Measurements from ENCODE around the gene SNX14. TPM values are rescaled to one million over a fixed set of nuclear protein-coding genes. Genes with fewer than 3 reads are reported as not detected.

SNX14 gene
- total and polyA plus RNA-seq, 4 donors = 118 to 235 (median 125) TPM

- no peaks in the 10 kb centered on the region for H3K4me1 ChIP-seq (ENCODE audit: control insufficient read depth, insufficient read depth, low read length)
- no peak overlapping the region for H3K27ac ChIP-seq (ENCODE audit: low read depth, low read length)
- 58% methylated on average over 4 of the region's 5 CpGs for WGBS (ENCODE audit: insufficient coverage)
- H3K36me3 ChIP-seq (ENCODE audit: control insufficient read depth, insufficient read depth, low read length) = no peaks in the 10 kb centered on the region
- H3K4me3 ChIP-seq (ENCODE audit: low read depth, low read length) = no peak overlapping the region
- H3K27me3 ChIP-seq (ENCODE audit: control insufficient read depth, insufficient read depth, low read length) = no peaks in the 10 kb centered on the region
- H3K9me3 ChIP-seq (ENCODE audit: control insufficient read depth, insufficient read depth, low read length) = no peaks in the 10 kb centered on the region
- DNase-seq (ENCODE audit: low read depth in 4 of 6, low spot score in 6 of 6) = peak in 4 of 6 donors; percentile 11 to 75 (median 45)
Measured at GRCh38 chr6:85484948-85485347, 108.7 kb downstream of the SNX14 start.

GRCh38 chr6:85483846-85484245 lies 109.8 kb downstream of the SNX14 start:
- Histone ChIP-seq H3K27ac (ENCODE audit: low read depth, low read length) (no peak overlapping the region), H3K4me1 (ENCODE audit: control insufficient read depth, insufficient read depth, low read length) (no peaks in the 10 kb centered on the region), H3K27me3 (ENCODE audit: control insufficient read depth, insufficient read depth, low read length) (no peaks in the 10 kb centered on the region), H3K36me3 (ENCODE audit: control insufficient read depth, insufficient read depth, low read length) (no peaks in the 10 kb centered on the region), H3K4me3 (ENCODE audit: low read depth, low read length) (no peak overlapping the region), H3K9me3 (ENCODE audit: control insufficient read depth, insufficient read depth, low read length) (no peaks in the 10 kb centered on the region)
- 87% methylated on average over 3 of the region's 4 CpGs for WGBS (ENCODE audit: insufficient coverage)
- DNase-seq (ENCODE audit: low read depth in 4 of 6, low spot score in 6 of 6) = no peak

GRCh38 chr6:85482905-85483700 lies 110.6 kb downstream of the SNX14 start:
- H3K27me3 ChIP-seq (ENCODE audit: control insufficient read depth, insufficient read depth, low read length) = no peaks in the 10 kb centered on the region
- no peak overlapping the region for H3K27ac ChIP-seq (ENCODE audit: low read depth, low read length)
- 17% methylated on average over 5 of the region's 10 CpGs for WGBS (ENCODE audit: insufficient coverage)
- no peak overlapping the region for H3K4me3 ChIP-seq (ENCODE audit: low read depth, low read length)
- H3K4me1 ChIP-seq (ENCODE audit: control insufficient read depth, insufficient read depth, low read length) = no peaks in the 10 kb centered on the region
- peak in 4 of 6 donors; percentile 32 to 81 (median 62) for DNase-seq (ENCODE audit: low read depth in 4 of 6, low spot score in 6 of 6)
- no peaks in the 10 kb centered on the region for H3K36me3 ChIP-seq (ENCODE audit: control insufficient read depth, insufficient read depth, low read length)
- no peaks in the 10 kb centered on the region for H3K9me3 ChIP-seq (ENCODE audit: control insufficient read depth, insufficient read depth, low read length)

GRCh38 chr6:85482206-85482904 lies 111.3 kb downstream of the SNX14 start:
- no peak overlapping the region for H3K27ac ChIP-seq (ENCODE audit: low read depth, low read length)
- H3K36me3 ChIP-seq (ENCODE audit: control insufficient read depth, insufficient read depth, low read length) = no peaks in the 10 kb centered on the region
- no peaks in the 10 kb centered on the region for H3K27me3 ChIP-seq (ENCODE audit: control insufficient read depth, insufficient read depth, low read length)
- DNase-seq (ENCODE audit: low read depth in 4 of 6, low spot score in 6 of 6) = no peak
- WGBS (ENCODE audit: insufficient coverage) = 89% methylated on average over 8 of the region's 8 CpGs
- H3K4me1 ChIP-seq (ENCODE audit: control insufficient read depth, insufficient read depth, low read length) = no peaks in the 10 kb centered on the region
- H3K9me3 ChIP-seq (ENCODE audit: control insufficient read depth, insufficient read depth, low read length) = no peaks in the 10 kb centered on the region
- no peak overlapping the region for H3K4me3 ChIP-seq (ENCODE audit: low read depth, low read length)

DNA sequence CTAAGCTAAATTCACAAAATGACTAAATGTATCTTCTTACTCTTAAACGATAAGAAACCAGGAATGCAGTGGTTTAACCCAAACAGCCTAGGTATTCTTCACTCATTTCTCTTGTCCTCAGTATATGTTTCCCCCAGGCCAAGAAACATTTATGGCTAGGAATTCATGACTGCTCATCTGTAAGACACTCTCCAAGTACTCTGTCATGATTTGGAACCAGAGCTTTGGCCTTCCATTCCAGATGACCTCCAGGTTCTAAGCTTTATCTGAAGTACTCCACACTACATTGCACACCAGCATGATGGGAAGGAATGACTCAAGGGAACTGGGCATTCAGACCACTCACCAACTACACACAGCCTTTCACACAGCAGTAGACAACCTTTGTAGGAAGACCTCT lies 114.5 kb downstream of the SNX14 start:
- peaks cover 4% of the 10 kb centered on the region for H3K9me3 ChIP-seq (ENCODE audit: control insufficient read depth, insufficient read depth, low read length)
- H3K27me3 ChIP-seq (ENCODE audit: control insufficient read depth, insufficient read depth, low read length) = no peaks in the 10 kb centered on the region
- DNase-seq (ENCODE audit: low read depth in 4 of 6, low spot score in 6 of 6) = no peak
- H3K4me3 ChIP-seq (ENCODE audit: low read depth, low read length) = no peak overlapping the region
- H3K27ac ChIP-seq (ENCODE audit: low read depth, low read length) = no peak overlapping the region
- H3K4me1 ChIP-seq (ENCODE audit: control insufficient read depth, insufficient read depth, low read length) = no peaks in the 10 kb centered on the region
- WGBS (ENCODE audit: insufficient coverage) = no CpG with 5 or more reads among the region's 1 CpG
- H3K36me3 ChIP-seq (ENCODE audit: control insufficient read depth, insufficient read depth, low read length) = no peaks in the 10 kb centered on the region

- H3K36me3 ChIP-seq (ENCODE audit: control insufficient read depth, insufficient read depth, low read length) = no peaks in the 10 kb centered on the region
- WGBS (ENCODE audit: insufficient coverage) = 100% methylated on average over 1 of the region's 4 CpGs
Measured at GRCh38 chr6:85476532-85476931, 117.1 kb downstream of the SNX14 start.

DNA sequence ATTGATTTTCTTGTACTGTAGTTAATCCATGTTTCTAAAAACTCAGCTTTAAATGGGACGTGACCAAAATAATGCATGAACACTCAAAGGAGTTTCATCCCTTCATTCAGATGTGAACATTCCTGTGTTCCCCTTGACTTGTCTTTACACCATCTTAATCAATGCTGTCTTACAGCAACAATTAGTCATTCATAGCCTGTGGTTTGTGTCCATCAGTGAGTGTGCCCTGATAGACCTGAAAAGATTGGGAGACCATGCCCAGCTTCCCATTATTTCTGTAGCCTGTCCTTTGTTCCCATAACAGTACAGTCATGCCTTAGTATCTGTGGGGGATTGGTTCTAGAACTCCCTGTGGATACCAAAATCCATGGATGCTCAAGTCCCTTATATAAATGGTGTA lies 119.9 kb downstream of the SNX14 start:
- Histone ChIP-seq H3K4me3 (ENCODE audit: low read depth, low read length) (no peak overlapping the region), H3K36me3 (ENCODE audit: control insufficient read depth, insufficient read depth, low read length) (no peaks in the 10 kb centered on the region), H3K4me1 (ENCODE audit: control insufficient read depth, insufficient read depth, low read length) (no peaks in the 10 kb centered on the region), H3K27me3 (ENCODE audit: control insufficient read depth, insufficient read depth, low read length) (no peaks in the 10 kb centered on the region), H3K27ac (ENCODE audit: low read depth, low read length) (no peak overlapping the region), H3K9me3 (ENCODE audit: control insufficient read depth, insufficient read depth, low read length) (peaks cover 4% of the 10 kb centered on the region)
- DNase-seq (ENCODE audit: low read depth in 4 of 6, low spot score in 6 of 6) = no peak
- 80% methylated on average over 1 of the region's 1 CpG for WGBS (ENCODE audit: insufficient coverage)

More at GRCh38 chr6:85476532-85476931, 117.1 kb downstream of the SNX14 start:
- no peak overlapping the region for H3K4me3 ChIP-seq (ENCODE audit: low read depth, low read length)
- no peak for DNase-seq (ENCODE audit: low read depth in 4 of 6, low spot score in 6 of 6)
- H3K4me1 ChIP-seq (ENCODE audit: control insufficient read depth, insufficient read depth, low read length) = no peaks in the 10 kb centered on the region
- no peak overlapping the region for H3K27ac ChIP-seq (ENCODE audit: low read depth, low read length)
- peaks cover 4% of the 10 kb centered on the region for H3K9me3 ChIP-seq (ENCODE audit: control insufficient read depth, insufficient read depth, low read length)
- H3K27me3 ChIP-seq (ENCODE audit: control insufficient read depth, insufficient read depth, low read length) = no peaks in the 10 kb centered on the region

GRCh38 chr6:85472744-85473143 lies 120.9 kb downstream of the SNX14 start:
- no peak for DNase-seq (ENCODE audit: low read depth in 4 of 6, low spot score in 6 of 6)
- peaks cover 4% of the 10 kb centered on the region for H3K9me3 ChIP-seq (ENCODE audit: control insufficient read depth, insufficient read depth, low read length)
- H3K36me3 ChIP-seq (ENCODE audit: control insufficient read depth, insufficient read depth, low read length) = no peaks in the 10 kb centered on the region
- H3K4me1 ChIP-seq (ENCODE audit: control insufficient read depth, insufficient read depth, low read length) = no peaks in the 10 kb centered on the region
- no CpG with 5 or more reads among the region's 1 CpG for WGBS (ENCODE audit: insufficient coverage)
- no peaks in the 10 kb centered on the region for H3K27me3 ChIP-seq (ENCODE audit: control insufficient read depth, insufficient read depth, low read length)
- no peak overlapping the region for H3K4me3 ChIP-seq (ENCODE audit: low read depth, low read length)
- no peak overlapping the region for H3K27ac ChIP-seq (ENCODE audit: low read depth, low read length)

- 60% methylated on average over 1 of the region's 2 CpGs for WGBS (ENCODE audit: insufficient coverage)
- H3K4me1 ChIP-seq (ENCODE audit: control insufficient read depth, insufficient read depth, low read length) = no peaks in the 10 kb centered on the region
Measured at GRCh38 chr6:85470023-85470410, 123.6 kb downstream of the SNX14 start.

More at GRCh38 chr6:85470023-85470410, 123.6 kb downstream of the SNX14 start:
- no peak for DNase-seq (ENCODE audit: low read depth in 4 of 6, low spot score in 6 of 6)
- H3K27ac ChIP-seq (ENCODE audit: low read depth, low read length) = no peak overlapping the region
- H3K4me3 ChIP-seq (ENCODE audit: low read depth, low read length) = no peak overlapping the region
- no peaks in the 10 kb centered on the region for H3K9me3 ChIP-seq (ENCODE audit: control insufficient read depth, insufficient read depth, low read length)
- H3K27me3 ChIP-seq (ENCODE audit: control insufficient read depth, insufficient read depth, low read length) = no peaks in the 10 kb centered on the region
- no peaks in the 10 kb centered on the region for H3K36me3 ChIP-seq (ENCODE audit: control insufficient read depth, insufficient read depth, low read length)
